ENCODE measurements around the gene TPK1. TPM values are rescaled to one million over a fixed set of nuclear protein-coding genes. Genes with fewer than 3 reads are reported as not detected.

Gene TPK1
- polyA plus RNA-seq, 1 of the 3 experiments (the other 2 are of a cell fraction) = 3.3 TPM

GRCh38 chr7:144777005-144777839, 58.6 kb downstream of the TPK1 start:
- Histone ChIP-seq H3K4me1 (ENCODE audit: control insufficient read depth in 1 of 2, insufficient read depth in 2 of 2, low read depth in 1 of 2, low read length in 1 of 2) (no peaks in the 10 kb centered on the region), H4K20me1 (ENCODE audit: insufficient read depth) (no peaks in the 10 kb centered on the region), H3K4me2 (no peak overlapping the region), H3K27ac (ENCODE audit: low read depth in 2 of 2, low read length in 1 of 2) (no peak overlapping the region), H3K27me3 (ENCODE audit: insufficient read depth) (no peaks in the 10 kb centered on the region), H3K9me2 (no peaks in the 10 kb centered on the region), H3K79me2 (ENCODE audit: insufficient read depth) (no peaks in the 10 kb centered on the region), H3K4me3 (ENCODE audit: low read depth in 2 of 2, low read length in 1 of 2) (no peak overlapping the region), H3K9me3 (no peaks in the 10 kb centered on the region), H3K36me3 (replicated peaks in 1 of 2; ENCODE audit: control insufficient read depth in 1 of 2, insufficient read depth in 2 of 2, low read length in 1 of 2) (no peaks in the 10 kb centered on the region), H2AFZ (ENCODE audit: low read depth) (no peak overlapping the region), H3K9ac (no peak overlapping the region), H3F3A (replicated peaks; ENCODE audit: insufficient read depth) (no peaks in the 10 kb centered on the region)
- POLR2A ChIA-PET = no interaction called here
- WGBS (ENCODE audit: low lambda C conversion rate) = 3% methylated on average over 3 of the region's 3 CpGs
- TF ChIP-seq SMC3 (IDR thresholded peaks at IDR 0.05; ENCODE audit: low read depth, low read length) (no peak), NFIC (IDR thresholded peaks at IDR 0.05; ENCODE audit: borderline replicate concordance) (no peak), JUND (IDR thresholded peaks at IDR 0.05) (no peak), MAX (IDR thresholded peaks at IDR 0.05; ENCODE audit: low read depth) (no peak), TCF12 (IDR thresholded peaks at IDR 0.05) (no peak), FOXJ3 (CRISPR knock-in tag; IDR thresholded peaks at IDR 0.05) (no peak), YY1 (IDR thresholded peaks at IDR 0.05; ENCODE audit: low read depth) (no peak), CTCF (IDR thresholded peaks at IDR 0.05) (no peak), SIN3A (IDR thresholded peaks at IDR 0.05; ENCODE audit: borderline replicate concordance, low read depth, low read length) (no peak), TEAD4 (IDR thresholded peaks at IDR 0.05; ENCODE audit: borderline replicate concordance, insufficient read depth) (no peak), FOXM1 (IDR thresholded peaks at IDR 0.05; ENCODE audit: low read depth) (no peak), POLR2AphosphoS5 (IDR thresholded peaks at IDR 0.05; ENCODE audit: low read depth, low read length) (no peak), IRF3 (IDR thresholded peaks at IDR 0.05; ENCODE audit: low read depth, low read length) (no peak), RCOR1 (IDR thresholded peaks at IDR 0.05; ENCODE audit: low read length) (no peak), ZBTB33 (IDR thresholded peaks at IDR 0.05; ENCODE audit: borderline replicate concordance, low read depth) (no peak), USF1 (IDR thresholded peaks at IDR 0.05; ENCODE audit: borderline replicate concordance, low read depth) (no peak), RAD21 (IDR thresholded peaks at IDR 0.05; ENCODE audit: low read length) (no peak), ELF1 (IDR thresholded peaks at IDR 0.05) (no peak), RFX5 (IDR thresholded peaks at IDR 0.05; ENCODE audit: low read length) (no peak)
- CTCF ChIA-PET = interaction anchor here (0.6 kb wide), 1 partner anchor 10 kb away, joined by 3 read pairs; no protein-coding TSS in a partner anchor
- DNase-seq = no peak
